PFSK-1 (cell line): ENCODE measurements around the gene KIF12.

ENCODE experiments used
- FOXP2 ChIP-seq: optimal IDR thresholded peaks from 2 replicates; pipeline ENCODE3; 2011; ENCODE audit warnings: borderline replicate concordance, control low read depth, inconsistent platforms; ENCODE audit not compliant: insufficient read depth; ENCODE audit errors: extremely low read length, extremely low read depth
- POLR2AphosphoS5 ChIP-seq: IDR thresholded peaks from 2 replicates; pipeline ENCODE4 v1.6.1; 2012; ENCODE audit warnings: low read depth, mild to moderate bottlenecking, control low read depth, low read length, moderate library complexity
- SIN3A ChIP-seq: IDR thresholded peaks from 2 replicates; pipeline ENCODE4 v1.6.1; 2012; ENCODE audit warnings: mild to moderate bottlenecking, low read length, moderate library complexity, borderline replicate concordance; ENCODE audit not compliant: insufficient read depth
- TAF1 ChIP-seq: IDR thresholded peaks from 2 replicates; pipeline ENCODE4 v1.6.1; 2012; ENCODE audit warnings: low read length, control low read depth, borderline replicate concordance; ENCODE audit not compliant: insufficient read depth
- TF ChIP-seq, protein P1 (sequence below), 2 experiments: IDR thresholded peaks; 2 replicates each; pipeline versions ENCODE4 v1.6.1 to v1.8.0; 2011 to 2012; ENCODE audit warnings: low read depth in 2 of 2, low read length in 2 of 2, control low read depth in 1 of 2, inconsistent platforms in 1 of 2, mild to moderate bottlenecking in 1 of 2, moderate library complexity in 1 of 2; ENCODE audit not compliant: insufficient read depth in 1 of 2

KIF12 gene

GRCh38 chr9:114125476-114126013 is 26.5 kb upstream of the KIF12 start:
- TF ChIP-seq POLR2AphosphoS5, result no peak

DNA sequence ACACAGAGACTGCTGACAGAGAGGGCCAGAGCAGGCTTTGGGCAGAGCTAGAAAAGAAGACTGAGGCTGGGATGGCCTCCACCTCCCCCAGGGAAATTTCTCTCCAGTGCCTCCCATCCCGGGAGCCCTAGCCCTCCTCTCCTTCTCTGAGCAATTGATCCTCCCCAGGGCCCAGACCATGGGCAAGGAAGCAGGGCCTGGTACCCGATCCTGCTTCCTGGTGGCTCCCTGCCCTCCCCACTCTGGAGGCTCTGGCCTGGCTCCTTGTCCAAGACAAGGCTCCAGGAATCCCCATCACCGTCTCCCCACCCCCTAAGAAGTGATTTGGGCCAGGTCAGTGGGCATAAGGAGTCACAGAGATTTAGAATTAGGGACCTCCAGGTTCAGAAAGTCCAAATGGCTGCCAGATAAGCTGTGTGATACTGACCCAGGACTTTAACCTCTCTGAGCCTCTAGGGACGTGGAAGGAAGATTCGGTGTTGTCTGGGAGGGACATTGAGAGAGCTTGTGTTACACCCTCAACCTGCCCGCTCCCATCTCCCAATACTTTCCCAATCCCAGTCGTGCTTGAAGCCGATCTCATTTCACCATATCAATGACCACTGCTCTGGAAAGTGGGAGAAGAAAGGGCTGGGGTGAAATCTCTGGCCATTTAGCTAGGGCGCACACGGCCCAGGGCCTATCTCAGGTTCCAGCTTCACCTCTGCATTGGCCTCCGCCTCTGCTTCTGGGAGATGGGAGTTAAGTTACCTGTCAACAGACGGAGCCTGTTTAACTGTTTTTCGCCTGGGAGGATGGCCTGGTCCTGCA is 25.8 kb upstream of the KIF12 start:
- no peak for TF ChIP-seq POLR2AphosphoS5
- TF ChIP-seq, protein P1, sequence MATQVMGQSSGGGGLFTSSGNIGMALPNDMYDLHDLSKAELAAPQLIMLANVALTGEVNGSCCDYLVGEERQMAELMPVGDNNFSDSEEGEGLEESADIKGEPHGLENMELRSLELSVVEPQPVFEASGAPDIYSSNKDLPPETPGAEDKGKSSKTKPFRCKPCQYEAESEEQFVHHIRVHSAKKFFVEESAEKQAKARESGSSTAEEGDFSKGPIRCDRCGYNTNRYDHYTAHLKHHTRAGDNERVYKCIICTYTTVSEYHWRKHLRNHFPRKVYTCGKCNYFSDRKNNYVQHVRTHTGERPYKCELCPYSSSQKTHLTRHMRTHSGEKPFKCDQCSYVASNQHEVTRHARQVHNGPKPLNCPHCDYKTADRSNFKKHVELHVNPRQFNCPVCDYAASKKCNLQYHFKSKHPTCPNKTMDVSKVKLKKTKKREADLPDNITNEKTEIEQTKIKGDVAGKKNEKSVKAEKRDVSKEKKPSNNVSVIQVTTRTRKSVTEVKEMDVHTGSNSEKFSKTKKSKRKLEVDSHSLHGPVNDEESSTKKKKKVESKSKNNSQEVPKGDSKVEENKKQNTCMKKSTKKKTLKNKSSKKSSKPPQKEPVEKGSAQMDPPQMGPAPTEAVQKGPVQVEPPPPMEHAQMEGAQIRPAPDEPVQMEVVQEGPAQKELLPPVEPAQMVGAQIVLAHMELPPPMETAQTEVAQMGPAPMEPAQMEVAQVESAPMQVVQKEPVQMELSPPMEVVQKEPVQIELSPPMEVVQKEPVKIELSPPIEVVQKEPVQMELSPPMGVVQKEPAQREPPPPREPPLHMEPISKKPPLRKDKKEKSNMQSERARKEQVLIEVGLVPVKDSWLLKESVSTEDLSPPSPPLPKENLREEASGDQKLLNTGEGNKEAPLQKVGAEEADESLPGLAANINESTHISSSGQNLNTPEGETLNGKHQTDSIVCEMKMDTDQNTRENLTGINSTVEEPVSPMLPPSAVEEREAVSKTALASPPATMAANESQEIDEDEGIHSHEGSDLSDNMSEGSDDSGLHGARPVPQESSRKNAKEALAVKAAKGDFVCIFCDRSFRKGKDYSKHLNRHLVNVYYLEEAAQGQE (IDR thresholded peaks at IDR 0.05; ENCODE audit: insufficient read depth in 1 of 2, low read depth in 2 of 2, low read length in 2 of 2), result no peak

DNA sequence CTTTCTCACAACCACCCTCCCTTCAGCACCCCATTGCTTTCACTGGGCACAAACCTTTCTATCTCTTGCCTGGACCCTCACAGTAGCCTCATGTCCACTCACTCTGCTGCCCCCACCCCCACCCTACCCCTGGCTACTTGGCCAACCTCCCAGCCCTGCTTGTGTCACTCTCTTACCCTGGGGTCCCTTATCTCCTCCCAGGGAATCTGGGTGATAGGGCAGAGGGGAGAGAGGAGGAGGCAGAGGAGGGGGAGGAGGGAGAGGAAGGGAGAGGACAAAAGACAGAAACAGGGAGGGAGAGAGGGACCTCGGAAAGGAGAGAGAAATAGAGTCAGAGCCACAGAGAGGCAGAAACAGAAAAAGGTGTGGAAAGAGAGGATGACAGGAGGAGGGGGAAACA is 25.0 kb upstream of the KIF12 start:
- TF ChIP-seq SIN3A, result no peak
- no peak for TF ChIP-seq TAF1
- TF ChIP-seq, protein P1 (IDR thresholded peaks at IDR 0.05; ENCODE audit: insufficient read depth in 1 of 2, low read depth in 2 of 2, low read length in 2 of 2), result no peak
- no peak for TF ChIP-seq POLR2AphosphoS5
- TF ChIP-seq FOXP2, result no peak

DNA sequence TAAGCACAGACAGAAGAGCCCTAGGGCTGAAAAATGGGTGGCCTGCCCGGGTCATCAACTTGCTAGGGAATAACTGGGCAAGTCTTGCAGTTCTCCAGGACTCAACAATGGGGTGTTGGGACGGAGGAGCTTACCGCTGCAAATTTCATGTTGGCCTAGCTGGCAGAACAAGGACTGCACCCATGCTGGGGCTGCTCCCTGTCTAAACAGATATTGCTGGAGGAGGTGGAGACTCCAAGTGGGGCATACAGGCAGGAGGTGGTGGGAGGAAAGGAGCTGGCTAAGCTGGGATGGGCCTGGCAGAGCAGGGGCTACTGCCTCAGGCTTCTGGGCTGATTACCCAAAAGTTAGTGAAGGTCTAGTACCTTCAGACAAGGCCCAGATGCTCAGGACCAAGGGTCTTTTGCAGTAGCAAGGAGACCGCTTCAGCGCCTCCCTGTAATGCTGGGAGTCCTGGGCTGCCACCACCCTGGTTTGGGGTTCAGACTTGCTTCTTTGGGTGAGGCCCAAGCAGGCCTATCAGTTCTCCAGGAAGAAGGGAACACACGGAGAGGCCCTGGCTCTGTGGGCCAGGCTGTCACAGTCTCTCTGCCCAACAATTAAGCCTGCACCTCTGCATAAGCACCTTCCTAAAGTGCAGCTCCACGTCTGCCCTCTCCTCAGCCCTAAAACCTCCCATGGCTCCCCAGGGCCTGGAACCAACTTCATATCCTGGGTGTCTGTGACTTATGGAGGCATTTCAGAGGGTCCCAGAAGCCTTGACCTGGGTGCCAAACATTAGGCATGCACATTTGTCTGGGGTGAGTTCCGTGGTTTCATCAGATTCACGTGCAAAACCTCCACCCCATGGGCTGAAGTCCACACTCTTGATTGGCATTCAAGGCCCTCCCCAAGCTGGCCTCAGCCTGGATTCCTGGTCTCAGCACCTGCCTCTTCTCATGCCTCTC is 24.2 kb upstream of the KIF12 start:
- TF ChIP-seq, protein P1 (IDR thresholded peaks at IDR 0.05; ENCODE audit: insufficient read depth in 1 of 2, low read depth in 2 of 2, low read length in 2 of 2), result no peak

DNA sequence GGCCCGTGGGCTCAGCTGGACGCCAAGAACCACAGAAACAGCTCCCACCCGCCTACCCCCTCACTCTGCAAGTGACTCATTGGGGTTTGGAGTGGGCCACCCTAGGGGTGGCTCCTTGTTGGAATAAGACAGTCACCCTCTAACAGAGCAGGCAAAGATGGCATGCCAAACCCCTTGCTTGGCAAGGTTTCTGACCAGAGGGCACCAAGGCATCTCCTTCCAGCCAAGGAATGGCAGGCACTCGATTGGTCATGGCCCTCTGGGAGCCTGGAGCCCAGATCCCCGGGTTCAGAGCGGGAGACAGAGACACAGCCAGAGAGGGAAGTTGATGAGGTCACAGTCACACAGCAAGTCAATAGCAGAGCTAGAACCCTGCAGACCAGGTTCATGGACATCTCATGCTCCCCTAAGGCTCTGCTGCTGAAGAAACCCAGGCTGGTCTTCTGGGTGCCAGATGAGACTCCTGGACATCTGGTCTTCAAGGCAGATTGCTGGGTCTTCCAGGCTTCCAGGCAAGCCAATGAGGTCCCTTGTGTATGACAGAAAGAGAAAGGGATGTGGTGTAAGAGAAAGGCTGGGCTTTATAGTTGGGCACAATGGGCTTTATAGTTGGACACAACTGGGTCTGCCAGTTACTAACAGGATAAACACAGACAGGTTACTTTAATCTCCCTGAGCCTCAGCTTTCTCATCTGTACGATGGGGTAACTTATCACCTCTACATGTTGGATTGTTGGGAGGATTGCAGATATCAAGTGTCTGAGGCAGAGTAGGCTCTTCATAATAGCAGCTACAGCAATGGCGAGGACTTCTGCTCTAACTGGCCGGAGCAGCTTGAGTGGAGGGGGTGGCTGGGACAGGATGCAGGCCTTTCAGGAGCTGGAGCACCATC is 23.3 kb upstream of the KIF12 start:
- TF ChIP-seq POLR2AphosphoS5 (no peak), SIN3A (no peak), FOXP2 (no peak), TAF1 (no peak)
- TF ChIP-seq, protein P1 (IDR thresholded peaks at IDR 0.05; ENCODE audit: insufficient read depth in 1 of 2, low read depth in 2 of 2, low read length in 2 of 2), result no peak
